H1 (cell line): ENCODE data around the gene HS6ST2. TPM values are rescaled to one million over a fixed set of nuclear protein-coding genes. Genes with fewer than 3 reads are reported as not detected.

Experiments used
- CBX8 ChIP-seq: fragments of 300-800, 300-1000 bp; sonication (generic); IDR thresholded peaks from 2 replicates; pipeline ENCODE4 v1.7.1; 2016; ENCODE audit warnings: low read depth, low read length, borderline replicate concordance
- GTF2F1 ChIP-seq: IDR thresholded peaks from 2 replicates; pipeline ENCODE4 v1.6.1; 2012; ENCODE audit warnings: low read depth, low read length, improper control_type of control experiment, borderline replicate concordance
- KDM5A ChIP-seq: fragments of 200-600 bp; IDR thresholded peaks from 2 replicates; pipeline ENCODE4 v1.7.1; 2012; ENCODE audit warnings: mild to moderate bottlenecking, low read length, inconsistent platforms, mixed read lengths
- NANOG ChIP-seq: IDR thresholded peaks from 2 replicates; pipeline ENCODE4 v1.6.1; 2011; ENCODE audit warnings: low read length, low read depth, mild to moderate bottlenecking, inconsistent platforms; ENCODE audit not compliant: insufficient read depth, poor library complexity, severe bottlenecking
- TAF7 ChIP-seq: optimal IDR thresholded peaks from 2 replicates; pipeline ENCODE3; 2011; ENCODE audit warnings: low read depth, mild to moderate bottlenecking, inconsistent platforms, low read length, moderate library complexity, borderline replicate concordance
- polyA plus RNA-seq, 7 experiments: library from polyadenylated mRNA; depleted of rRNA in 3 of 7; stranded (reverse) in 5 of 7; unstranded in 2 of 7; fragments of >200 nt in 5 of 7; fragments of 200-250 nt in 2 of 7; gene quantifications; 1 replicate in 5 of 7; 2 replicates in 1 of 7; 4 replicates in 1 of 7; pipeline versions ENCODE4 v1.2.1 to v1.2.3, GENCODE V29; 2011 to 2013; ENCODE audit warnings: missing spikeins in 2 of 7, mixed read lengths in 2 of 7
- total RNA-seq: library from RNA; stranded (reverse); fragmentation: NEBNext Ultra II Directional; extraction: Animal tissue kit (Norgen Biotek cat#: 25700); gene quantifications from 2 replicates; pipeline ENCODE4 v1.2.1, GENCODE V29; 2021
- TF ChIP-seq, protein P1 (sequence below): fragments of 300-600 bp; sonication (generic); IDR thresholded peaks from 2 replicates; pipeline ENCODE4 v1.7.1; 2012; ENCODE audit warnings: low read length, moderate library complexity, mild to moderate bottlenecking, inconsistent platforms; ENCODE audit not compliant: insufficient replicate concordance

Gene HS6ST2
- total and polyA plus RNA-seq, 2 of the 8 experiments (the other 6 are each of a cell fraction or from before 2014, with no cell fraction given), result 3.9 TPM

GRCh38 chrX:132708529-132708928 lies 249.9 kb downstream of the HS6ST2 start (continued):
- TF ChIP-seq, protein P1, sequence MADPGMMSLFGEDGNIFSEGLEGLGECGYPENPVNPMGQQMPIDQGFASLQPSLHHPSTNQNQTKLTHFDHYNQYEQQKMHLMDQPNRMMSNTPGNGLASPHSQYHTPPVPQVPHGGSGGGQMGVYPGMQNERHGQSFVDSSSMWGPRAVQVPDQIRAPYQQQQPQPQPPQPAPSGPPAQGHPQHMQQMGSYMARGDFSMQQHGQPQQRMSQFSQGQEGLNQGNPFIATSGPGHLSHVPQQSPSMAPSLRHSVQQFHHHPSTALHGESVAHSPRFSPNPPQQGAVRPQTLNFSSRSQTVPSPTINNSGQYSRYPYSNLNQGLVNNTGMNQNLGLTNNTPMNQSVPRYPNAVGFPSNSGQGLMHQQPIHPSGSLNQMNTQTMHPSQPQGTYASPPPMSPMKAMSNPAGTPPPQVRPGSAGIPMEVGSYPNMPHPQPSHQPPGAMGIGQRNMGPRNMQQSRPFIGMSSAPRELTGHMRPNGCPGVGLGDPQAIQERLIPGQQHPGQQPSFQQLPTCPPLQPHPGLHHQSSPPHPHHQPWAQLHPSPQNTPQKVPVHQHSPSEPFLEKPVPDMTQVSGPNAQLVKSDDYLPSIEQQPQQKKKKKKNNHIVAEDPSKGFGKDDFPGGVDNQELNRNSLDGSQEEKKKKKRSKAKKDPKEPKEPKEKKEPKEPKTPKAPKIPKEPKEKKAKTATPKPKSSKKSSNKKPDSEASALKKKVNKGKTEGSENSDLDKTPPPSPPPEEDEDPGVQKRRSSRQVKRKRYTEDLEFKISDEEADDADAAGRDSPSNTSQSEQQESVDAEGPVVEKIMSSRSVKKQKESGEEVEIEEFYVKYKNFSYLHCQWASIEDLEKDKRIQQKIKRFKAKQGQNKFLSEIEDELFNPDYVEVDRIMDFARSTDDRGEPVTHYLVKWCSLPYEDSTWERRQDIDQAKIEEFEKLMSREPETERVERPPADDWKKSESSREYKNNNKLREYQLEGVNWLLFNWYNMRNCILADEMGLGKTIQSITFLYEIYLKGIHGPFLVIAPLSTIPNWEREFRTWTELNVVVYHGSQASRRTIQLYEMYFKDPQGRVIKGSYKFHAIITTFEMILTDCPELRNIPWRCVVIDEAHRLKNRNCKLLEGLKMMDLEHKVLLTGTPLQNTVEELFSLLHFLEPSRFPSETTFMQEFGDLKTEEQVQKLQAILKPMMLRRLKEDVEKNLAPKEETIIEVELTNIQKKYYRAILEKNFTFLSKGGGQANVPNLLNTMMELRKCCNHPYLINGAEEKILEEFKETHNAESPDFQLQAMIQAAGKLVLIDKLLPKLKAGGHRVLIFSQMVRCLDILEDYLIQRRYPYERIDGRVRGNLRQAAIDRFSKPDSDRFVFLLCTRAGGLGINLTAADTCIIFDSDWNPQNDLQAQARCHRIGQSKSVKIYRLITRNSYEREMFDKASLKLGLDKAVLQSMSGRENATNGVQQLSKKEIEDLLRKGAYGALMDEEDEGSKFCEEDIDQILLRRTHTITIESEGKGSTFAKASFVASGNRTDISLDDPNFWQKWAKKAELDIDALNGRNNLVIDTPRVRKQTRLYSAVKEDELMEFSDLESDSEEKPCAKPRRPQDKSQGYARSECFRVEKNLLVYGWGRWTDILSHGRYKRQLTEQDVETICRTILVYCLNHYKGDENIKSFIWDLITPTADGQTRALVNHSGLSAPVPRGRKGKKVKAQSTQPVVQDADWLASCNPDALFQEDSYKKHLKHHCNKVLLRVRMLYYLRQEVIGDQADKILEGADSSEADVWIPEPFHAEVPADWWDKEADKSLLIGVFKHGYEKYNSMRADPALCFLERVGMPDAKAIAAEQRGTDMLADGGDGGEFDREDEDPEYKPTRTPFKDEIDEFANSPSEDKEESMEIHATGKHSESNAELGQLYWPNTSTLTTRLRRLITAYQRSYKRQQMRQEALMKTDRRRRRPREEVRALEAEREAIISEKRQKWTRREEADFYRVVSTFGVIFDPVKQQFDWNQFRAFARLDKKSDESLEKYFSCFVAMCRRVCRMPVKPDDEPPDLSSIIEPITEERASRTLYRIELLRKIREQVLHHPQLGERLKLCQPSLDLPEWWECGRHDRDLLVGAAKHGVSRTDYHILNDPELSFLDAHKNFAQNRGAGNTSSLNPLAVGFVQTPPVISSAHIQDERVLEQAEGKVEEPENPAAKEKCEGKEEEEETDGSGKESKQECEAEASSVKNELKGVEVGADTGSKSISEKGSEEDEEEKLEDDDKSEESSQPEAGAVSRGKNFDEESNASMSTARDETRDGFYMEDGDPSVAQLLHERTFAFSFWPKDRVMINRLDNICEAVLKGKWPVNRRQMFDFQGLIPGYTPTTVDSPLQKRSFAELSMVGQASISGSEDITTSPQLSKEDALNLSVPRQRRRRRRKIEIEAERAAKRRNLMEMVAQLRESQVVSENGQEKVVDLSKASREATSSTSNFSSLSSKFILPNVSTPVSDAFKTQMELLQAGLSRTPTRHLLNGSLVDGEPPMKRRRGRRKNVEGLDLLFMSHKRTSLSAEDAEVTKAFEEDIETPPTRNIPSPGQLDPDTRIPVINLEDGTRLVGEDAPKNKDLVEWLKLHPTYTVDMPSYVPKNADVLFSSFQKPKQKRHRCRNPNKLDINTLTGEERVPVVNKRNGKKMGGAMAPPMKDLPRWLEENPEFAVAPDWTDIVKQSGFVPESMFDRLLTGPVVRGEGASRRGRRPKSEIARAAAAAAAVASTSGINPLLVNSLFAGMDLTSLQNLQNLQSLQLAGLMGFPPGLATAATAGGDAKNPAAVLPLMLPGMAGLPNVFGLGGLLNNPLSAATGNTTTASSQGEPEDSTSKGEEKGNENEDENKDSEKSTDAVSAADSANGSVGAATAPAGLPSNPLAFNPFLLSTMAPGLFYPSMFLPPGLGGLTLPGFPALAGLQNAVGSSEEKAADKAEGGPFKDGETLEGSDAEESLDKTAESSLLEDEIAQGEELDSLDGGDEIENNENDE, result no peak
- no peak for TF ChIP-seq NANOG
- TF ChIP-seq TAF7, result no peak
- no peak for TF ChIP-seq KDM5A
- no peak for TF ChIP-seq CBX8
- TF ChIP-seq GTF2F1, result no peak
